Ascending aorta (tissue), 2 donors: ENCODE measurements around the gene EXOC4. TPM values are rescaled to one million over a fixed set of nuclear protein-coding genes. Genes with fewer than 3 reads are reported as not detected.

ENCODE experiments used
- DNase-seq, 2 donors: peaks; one replicate each; pipeline ENCODE4 v3.0.0-alpha.2; 2019; ENCODE audit warnings: low spot score in 2 of 2
- H3K27ac ChIP-seq, 2 donors: fragments of 200-600 bp; sonication (generic); one replicate each; pipeline ENCODE4 v1.5.1; 2016 to 2017; ENCODE audit warnings: mild to moderate bottlenecking in 1 of 2
- H3K27me3 ChIP-seq: fragments of 200-600 bp; sonication (generic); one replicate; pipeline ENCODE4 v1.5.1; 2017
- H3K36me3 ChIP-seq, 2 donors: fragments of 200-600 bp; sonication (generic); one replicate each; pipeline ENCODE4 v1.5.1; 2016
- H3K4me1 ChIP-seq, 2 donors: fragments of 200-600 bp; sonication (generic); one replicate each; pipeline ENCODE4 v1.5.1; 2016 to 2017; ENCODE audit warnings: mild to moderate bottlenecking in 1 of 2
- H3K4me3 ChIP-seq, 2 donors: fragments of 200-600 bp; sonication (generic); one replicate each; pipeline ENCODE4 v1.5.1; 2016 to 2017; ENCODE audit warnings: mild to moderate bottlenecking in 1 of 2
- H3K9me3 ChIP-seq, 2 donors: fragments of 200-600 bp; sonication (generic); one replicate each; pipeline ENCODE4 v1.5.1; 2016
- CTCF ChIP-seq, 3 experiments: fragments of 200-600 bp in 2 of 3; fragments of 450-650 bp in 1 of 3; sonication (generic) in 2 of 3; IDR thresholded peaks; one replicate each; pipeline ENCODE4 v1.5.1; 2016 to 2019; ENCODE audit warnings: antibody characterized with exemption in 3 of 3, mild to moderate bottlenecking in 1 of 3, moderate library complexity in 1 of 3
- intact Hi-C: fragments of 100-400 bp; cut with DNase I; formaldehyde crosslinking; loops from one replicate; pipeline ENCODE4 v1.15.1; 2023
- total RNA-seq: library from RNA; depleted of rRNA; stranded (reverse); fragments of >200 nt; gene quantifications from one replicate; pipeline ENCODE4 v1.1.0, GENCODE V29; 2016

EXOC4 gene
- total RNA-seq, 1 donor from 2014 or later: 27.1 TPM

GRCh38 chr7:134031835-134032617, 779.1 kb downstream of the EXOC4 start:
- intact Hi-C loops: no loop called here
- no peaks in the 10 kb centered on the region for H3K4me1 ChIP-seq

GRCh38 chr7:134034652-134035051, 781.8 kb downstream of the EXOC4 start:
- DNase-seq: no peak
- no peaks in the 10 kb centered on the region for H3K9me3 ChIP-seq
- no peaks in the 10 kb centered on the region for H3K27me3 ChIP-seq
- no peak overlapping the region for H3K4me3 ChIP-seq
- no peak overlapping the region for H3K27ac ChIP-seq
- no peaks in the 10 kb centered on the region for H3K4me1 ChIP-seq
- no peaks in the 10 kb centered on the region for H3K36me3 ChIP-seq
- TF ChIP-seq CTCF (IDR thresholded peaks at IDR 0.05): no peak
- intact Hi-C loops: no loop called here

More at GRCh38 chr7:134031835-134032617, 779.1 kb downstream of the EXOC4 start:
- no peaks in the 10 kb centered on the region for H3K9me3 ChIP-seq
- H3K36me3 ChIP-seq: no peaks in the 10 kb centered on the region
- H3K27me3 ChIP-seq: no peaks in the 10 kb centered on the region
- no peak for DNase-seq
- H3K4me3 ChIP-seq: no peak overlapping the region
- TF ChIP-seq CTCF (IDR thresholded peaks at IDR 0.05): no peak
- no peak overlapping the region for H3K27ac ChIP-seq

GRCh38 chr7:134037991-134038390, 785.1 kb downstream of the EXOC4 start:
- no peaks in the 10 kb centered on the region for H3K9me3 ChIP-seq
- intact Hi-C loops: no loop called here
- H3K27me3 ChIP-seq: no peaks in the 10 kb centered on the region
- no peaks in the 10 kb centered on the region for H3K4me1 ChIP-seq
- no peak overlapping the region for H3K27ac ChIP-seq
- no peak for TF ChIP-seq CTCF (IDR thresholded peaks at IDR 0.05)
- H3K4me3 ChIP-seq: no peak overlapping the region
- no peaks in the 10 kb centered on the region for H3K36me3 ChIP-seq
- no peak for DNase-seq

GRCh38 chr7:134040988-134041387, 788.1 kb downstream of the EXOC4 start:
- Histone ChIP-seq H3K9me3 (no peaks in the 10 kb centered on the region), H3K4me3 (no peak overlapping the region), H3K27me3 (no peaks in the 10 kb centered on the region), H3K4me1 (no peaks in the 10 kb centered on the region), H3K27ac (no peak overlapping the region), H3K36me3 (no peaks in the 10 kb centered on the region)
- intact Hi-C loops: no loop called here
- TF ChIP-seq CTCF (IDR thresholded peaks at IDR 0.05): no peak
- DNase-seq: no peak

GRCh38 chr7:134041477-134041876, 788.6 kb downstream of the EXOC4 start:
- no peaks in the 10 kb centered on the region for H3K36me3 ChIP-seq
- no peak overlapping the region for H3K4me3 ChIP-seq
- no peaks in the 10 kb centered on the region for H3K27me3 ChIP-seq
- no peak for DNase-seq
- no peak overlapping the region for H3K27ac ChIP-seq
- intact Hi-C loops: no loop called here
- H3K9me3 ChIP-seq: no peaks in the 10 kb centered on the region
- TF ChIP-seq CTCF (IDR thresholded peaks at IDR 0.05): no peak
- H3K4me1 ChIP-seq: no peaks in the 10 kb centered on the region
